ENCODE results near the gene ASB18.

Gene ASB18

GRCh38 chr2:236157815-236158498 lies 106.2 kb downstream of the ASB18 start:
- peaks cover 7% of the 10 kb centered on the region for H3K9me3 Mint-ChIP-seq
- H3K27ac Mint-ChIP-seq, result no peak overlapping the region
- H3K4me3 Mint-ChIP-seq, result no peak overlapping the region
- CTCF ChIA-PET, result no interaction called here
- peaks cover 63% of the 10 kb centered on the region for H3K27me3 Mint-ChIP-seq
- no peaks in the 10 kb centered on the region for H3K36me3 Mint-ChIP-seq
- H3K4me1 Mint-ChIP-seq, result no peaks in the 10 kb centered on the region
- DNase-seq, result no peak

- Mint-ChIP-seq H3K27me3 (peaks cover 57% of the 10 kb centered on the region), H3K4me1 (no peaks in the 10 kb centered on the region)
- DNase-seq, result no peak
Observed at GRCh38 chr2:236157366-236157765, 106.8 kb downstream of the ASB18 start.

GRCh38 chr2:236156860-236157194 lies 107.4 kb downstream of the ASB18 start:
- Mint-ChIP-seq H3K27ac (no peak overlapping the region), H3K9me3 (peaks cover 11% of the 10 kb centered on the region), H3K4me3 (no peak overlapping the region), H3K36me3 (no peaks in the 10 kb centered on the region), H3K27me3 (peaks cover 52% of the 10 kb centered on the region), H3K4me1 (no peaks in the 10 kb centered on the region)
- CTCF ChIA-PET, result no interaction called here
- DNase-seq, result no peak

More at GRCh38 chr2:236157366-236157765, 106.8 kb downstream of the ASB18 start:
- CTCF ChIA-PET, result no interaction called here
- H3K4me3 Mint-ChIP-seq, result no peak overlapping the region
- no peaks in the 10 kb centered on the region for H3K36me3 Mint-ChIP-seq
- no peak overlapping the region for H3K27ac Mint-ChIP-seq
- H3K9me3 Mint-ChIP-seq, result peaks cover 11% of the 10 kb centered on the region

GRCh38 chr2:236156095-236156859 lies 107.9 kb downstream of the ASB18 start:
- no peak for DNase-seq
- peaks cover 47% of the 10 kb centered on the region for H3K27me3 Mint-ChIP-seq
- no peaks in the 10 kb centered on the region for H3K36me3 Mint-ChIP-seq
- no peak overlapping the region for H3K27ac Mint-ChIP-seq
- H3K4me3 Mint-ChIP-seq, result no peak overlapping the region
- H3K4me1 Mint-ChIP-seq, result no peaks in the 10 kb centered on the region
- CTCF ChIA-PET, result no interaction called here
- H3K9me3 Mint-ChIP-seq, result peaks cover 11% of the 10 kb centered on the region

GRCh38 chr2:236155406-236155805 lies 108.8 kb downstream of the ASB18 start:
- Mint-ChIP-seq H3K4me3 (no peak overlapping the region), H3K36me3 (no peaks in the 10 kb centered on the region), H3K27ac (no peak overlapping the region), H3K27me3 (peaks cover 38% of the 10 kb centered on the region), H3K4me1 (no peaks in the 10 kb centered on the region), H3K9me3 (peaks cover 11% of the 10 kb centered on the region)
- CTCF ChIA-PET, result no interaction called here
- DNase-seq, result no peak

- no peak overlapping the region for H3K4me3 Mint-ChIP-seq
- no peaks in the 10 kb centered on the region for H3K9me3 Mint-ChIP-seq
- no peaks in the 10 kb centered on the region for H3K36me3 Mint-ChIP-seq
- H3K4me1 Mint-ChIP-seq, result no peaks in the 10 kb centered on the region
- CTCF ChIA-PET, result no interaction called here
- no peak overlapping the region for H3K27ac Mint-ChIP-seq
- DNase-seq, result no peak
- peaks cover 3% of the 10 kb centered on the region for H3K27me3 Mint-ChIP-seq
Observed at GRCh38 chr2:236146436-236146835, 117.8 kb downstream of the ASB18 start.

GRCh38 chr2:236143811-236144210 lies 120.4 kb downstream of the ASB18 start:
- CTCF ChIA-PET, result no interaction called here
- no peaks in the 10 kb centered on the region for H3K4me1 Mint-ChIP-seq

More at GRCh38 chr2:236143811-236144210, 120.4 kb downstream of the ASB18 start:
- no peaks in the 10 kb centered on the region for H3K9me3 Mint-ChIP-seq
- H3K4me3 Mint-ChIP-seq, result no peak overlapping the region
- no peaks in the 10 kb centered on the region for H3K36me3 Mint-ChIP-seq
- peaks cover 3% of the 10 kb centered on the region for H3K27me3 Mint-ChIP-seq
- DNase-seq, result peak; percentile 9
- H3K27ac Mint-ChIP-seq, result no peak overlapping the region
